T-helper 17 cell (primary cell): Measurements from ENCODE around the gene TAS2R60. TPM values are rescaled to one million over a fixed set of nuclear protein-coding genes. Genes with fewer than 3 reads are reported as not detected.
"Not testable (repeated sequence)": the region's sequence is repeated elsewhere in the genome, so short reads cannot be mapped to it uniquely, and the experiment has no call there.

Experiments used
- ATAC-seq: fragments of 150-1000 bp; cut with Tn5 transposase; 2 replicates; pipeline ENCODE4 v1.10.0; 2021; ENCODE audit warnings: mild to moderate bottlenecking, moderate library complexity
- DNase-seq, 3 donors: peaks; one replicate each; pipeline versions ENCODE4 v3.0.0 to v3.0.0-alpha.2; 2020 to 2021
- H3K9me3 ChIP-seq: one replicate; pipeline ENCODE4 v1.7.0; 2013; ENCODE audit warnings: low read length, mild to moderate bottlenecking; ENCODE audit not compliant: control insufficient read depth, poor library complexity, severe bottlenecking
- H3K27ac Mint-ChIP-seq: one replicate; pipeline ENCODE4 v1.8.0; 2022; ENCODE audit warnings: mild to moderate bottlenecking, moderate library complexity, mixed read lengths
- H3K27me3 Mint-ChIP-seq: one replicate; pipeline ENCODE4 v1.8.0; 2022; ENCODE audit warnings: mixed read lengths
- H3K36me3 Mint-ChIP-seq: one replicate; pipeline ENCODE4 v1.8.0; 2022; ENCODE audit warnings: low read depth, mixed read lengths
- H3K4me1 Mint-ChIP-seq: one replicate; pipeline ENCODE4 v1.8.0; 2022; ENCODE audit warnings: mild to moderate bottlenecking, mixed read lengths
- H3K4me3 Mint-ChIP-seq: one replicate; pipeline ENCODE4 v1.8.0; 2022; ENCODE audit warnings: mild to moderate bottlenecking, moderate library complexity, mixed read lengths
- total RNA-seq, 4 donors: library from RNA in 2 of 4; stranded (reverse) in 2 of 4; gene quantifications; one replicate each; pipeline ENCODE4 v1.2.3 and lab custom pipeline; 2022 to 2026

Gene TAS2R60, protein sequence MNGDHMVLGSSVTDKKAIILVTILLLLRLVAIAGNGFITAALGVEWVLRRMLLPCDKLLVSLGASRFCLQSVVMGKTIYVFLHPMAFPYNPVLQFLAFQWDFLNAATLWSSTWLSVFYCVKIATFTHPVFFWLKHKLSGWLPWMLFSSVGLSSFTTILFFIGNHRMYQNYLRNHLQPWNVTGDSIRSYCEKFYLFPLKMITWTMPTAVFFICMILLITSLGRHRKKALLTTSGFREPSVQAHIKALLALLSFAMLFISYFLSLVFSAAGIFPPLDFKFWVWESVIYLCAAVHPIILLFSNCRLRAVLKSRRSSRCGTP
- total RNA-seq (under 1 TPM; 0.60 to 0.80 TPM), total RNA-seq (lab: John Stamatoyannopoulos, UW) (0 to 0.30 reads per million in 2 donors)

DNA sequence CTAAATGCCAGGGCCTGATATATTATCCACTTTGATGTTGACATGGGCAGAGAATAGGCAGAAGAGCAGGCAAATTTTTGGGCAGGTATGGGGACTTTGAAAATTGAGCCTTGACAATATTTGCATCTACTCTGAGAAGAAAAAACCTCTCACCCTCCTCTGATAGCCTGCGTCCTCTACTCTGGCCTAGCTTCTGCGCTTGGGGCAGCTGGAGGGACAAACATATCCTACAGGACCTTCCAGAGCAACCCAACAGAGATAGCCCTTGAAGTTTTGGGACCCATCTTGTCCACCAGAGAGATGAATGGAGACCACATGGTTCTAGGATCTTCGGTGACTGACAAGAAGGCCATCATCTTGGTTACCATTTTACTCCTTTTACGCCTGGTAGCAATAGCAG is at the start of gene TAS2R60:
Gene TAS2R60 (plus strand): TSS at position 301 of the 400 bp plus-strand sequence. CDS start 0 bp downstream, at position 301.
- no peak within 1 kb of the TSS for H3K4me3 Mint-ChIP-seq
- H3K36me3 Mint-ChIP-seq = peaks cover 8% of the 10 kb centered on the region
- no peak within 1 kb of the TSS for H3K27ac Mint-ChIP-seq
- no peak for DNase-seq
- no peaks in the 10 kb centered on the region for H3K9me3 ChIP-seq
- no peak for ATAC-seq
- peaks cover 3% of the 10 kb centered on the region for H3K4me1 Mint-ChIP-seq
- H3K27me3 Mint-ChIP-seq = peaks cover 9% of the 10 kb centered on the region

DNA sequence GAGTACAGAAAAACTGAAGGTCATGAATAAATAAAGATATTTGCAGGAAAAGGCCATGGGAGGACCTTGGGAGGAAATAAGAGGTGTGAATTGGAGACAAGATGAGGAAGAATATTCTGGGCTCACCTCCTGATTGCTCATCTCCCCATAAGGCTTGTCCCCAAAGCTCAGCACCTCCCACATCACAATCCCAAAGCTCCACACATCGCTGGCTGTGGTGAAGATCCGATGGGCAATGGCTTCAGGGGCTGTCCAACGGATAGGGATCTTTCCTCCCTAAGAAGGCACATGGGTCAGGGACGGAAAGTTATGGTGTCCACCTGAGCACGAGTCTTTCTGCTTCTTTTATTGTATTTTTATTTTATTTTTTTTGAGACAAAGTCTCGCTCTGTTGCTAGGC is 49.2 kb upstream of the TAS2R60 start:
- no peaks in the 10 kb centered on the region for H3K27me3 Mint-ChIP-seq
- no peak overlapping the region for H3K4me3 Mint-ChIP-seq
- DNase-seq (no peak), ATAC-seq (no peak)
- H3K27ac Mint-ChIP-seq = peak overlapping the region; percentile 34
- H3K36me3 Mint-ChIP-seq = peaks cover 15% of the 10 kb centered on the region
- H3K4me1 Mint-ChIP-seq = peaks cover 25% of the 10 kb centered on the region
- no peaks in the 10 kb centered on the region for H3K9me3 ChIP-seq

DNA sequence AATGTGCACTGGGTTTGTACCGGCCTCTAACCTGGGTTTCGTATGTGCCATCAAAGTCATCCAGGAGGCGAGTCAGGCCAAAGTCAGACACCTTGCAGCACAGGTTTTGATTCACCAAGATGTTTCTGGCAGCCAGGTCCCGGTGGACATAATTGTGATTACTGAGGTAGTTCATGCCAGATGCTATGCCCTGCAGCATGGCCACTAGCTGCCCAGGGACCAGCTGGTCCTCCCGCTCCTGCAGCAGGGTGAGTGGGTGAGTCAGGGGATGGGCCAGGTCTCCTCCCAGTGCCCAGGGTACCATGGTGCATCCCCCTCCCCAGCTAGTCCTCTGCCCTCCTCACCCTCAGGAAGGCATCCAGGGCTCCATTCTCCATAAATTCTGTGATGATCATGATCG is 48.5 kb upstream of the TAS2R60 start:
- H3K36me3 Mint-ChIP-seq = peaks cover 15% of the 10 kb centered on the region
- peak overlapping the region; percentile 61 for H3K27ac Mint-ChIP-seq
- no peak for ATAC-seq
- DNase-seq = no peak
- no peaks in the 10 kb centered on the region for H3K27me3 Mint-ChIP-seq
- H3K4me1 Mint-ChIP-seq = peaks cover 21% of the 10 kb centered on the region
- H3K4me3 Mint-ChIP-seq = no peak overlapping the region
- H3K9me3 ChIP-seq = no peaks in the 10 kb centered on the region

DNA sequence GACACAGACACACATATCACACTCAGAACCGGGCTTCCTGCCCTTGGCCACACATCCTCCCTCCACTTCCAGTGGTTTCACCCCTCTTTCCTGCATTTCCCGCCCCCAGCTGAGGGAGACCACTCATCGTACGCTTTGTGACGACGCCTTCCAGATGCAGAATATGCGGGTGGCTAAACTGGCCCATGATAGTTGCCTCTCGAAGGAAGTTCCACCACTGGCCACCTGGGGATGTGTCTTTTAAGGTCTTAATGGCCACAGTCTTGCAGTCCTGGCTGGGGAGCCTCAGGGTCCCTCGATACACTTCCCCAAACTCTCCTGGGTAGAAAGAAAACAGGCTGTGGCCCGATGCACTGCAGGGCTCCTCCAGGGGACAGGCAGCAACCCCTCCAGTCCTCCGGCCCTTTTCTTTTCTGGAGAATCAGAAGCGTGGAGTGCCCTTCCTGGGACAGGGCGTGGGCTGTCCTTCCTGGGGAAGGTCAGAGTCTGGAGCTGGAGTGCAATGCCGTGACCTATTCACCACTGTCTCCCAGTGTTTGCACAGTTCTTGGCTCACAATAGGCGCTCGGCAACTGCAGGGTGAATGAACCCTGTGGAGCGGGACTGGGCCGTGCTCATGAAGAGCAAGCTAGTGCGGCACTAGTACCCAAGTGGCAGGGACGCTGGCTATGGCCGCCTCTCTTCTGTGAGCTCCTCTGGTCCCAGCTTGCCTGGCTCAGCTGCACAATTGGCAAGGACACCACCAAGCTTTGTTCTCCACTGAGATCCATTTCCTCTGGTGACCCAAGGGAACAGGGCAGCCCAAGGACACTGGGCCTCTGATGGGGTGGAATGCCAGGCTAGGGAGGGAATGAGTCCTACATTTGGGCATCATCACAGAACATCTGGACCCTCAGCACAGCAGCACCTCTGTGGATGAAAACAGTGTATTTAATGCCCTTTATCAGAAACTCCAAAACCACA is 47.8 kb upstream of the TAS2R60 start:
- peaks cover 12% of the 10 kb centered on the region for H3K36me3 Mint-ChIP-seq
- no peaks in the 10 kb centered on the region for H3K27me3 Mint-ChIP-seq
- DNase-seq (no peak), ATAC-seq (no peak)
- peak overlapping the region; percentile 61 for H3K27ac Mint-ChIP-seq
- peak overlapping the region; percentile 57 for H3K4me3 Mint-ChIP-seq
- H3K9me3 ChIP-seq = no peaks in the 10 kb centered on the region
- peaks cover 18% of the 10 kb centered on the region for H3K4me1 Mint-ChIP-seq

DNA sequence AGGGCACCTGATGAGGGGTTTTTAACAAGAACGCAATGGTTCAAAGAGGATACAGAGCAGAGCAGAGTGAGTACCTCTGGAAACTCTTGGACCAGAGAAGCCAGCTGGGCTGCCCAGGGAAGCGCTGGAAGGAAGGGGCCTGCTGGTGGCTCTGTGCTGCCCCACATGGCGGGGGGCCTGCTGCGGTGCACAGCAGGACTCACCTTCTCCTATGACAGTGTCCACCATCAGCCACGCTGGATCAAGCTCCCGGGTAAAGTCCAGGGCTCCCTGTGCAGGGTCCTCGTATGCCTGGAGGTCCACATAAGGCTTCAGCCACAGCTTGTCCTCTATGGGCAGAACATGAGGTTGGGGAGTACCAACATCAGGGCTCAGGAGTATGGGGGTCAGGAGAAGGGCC is 47.1 kb upstream of the TAS2R60 start:
- H3K9me3 ChIP-seq = no peaks in the 10 kb centered on the region
- no peak overlapping the region for H3K27ac Mint-ChIP-seq
- no peak overlapping the region for H3K4me3 Mint-ChIP-seq
- no peak for ATAC-seq
- peaks cover 12% of the 10 kb centered on the region for H3K36me3 Mint-ChIP-seq
- DNase-seq = no peak
- no peaks in the 10 kb centered on the region for H3K27me3 Mint-ChIP-seq
- peaks cover 18% of the 10 kb centered on the region for H3K4me1 Mint-ChIP-seq

DNA sequence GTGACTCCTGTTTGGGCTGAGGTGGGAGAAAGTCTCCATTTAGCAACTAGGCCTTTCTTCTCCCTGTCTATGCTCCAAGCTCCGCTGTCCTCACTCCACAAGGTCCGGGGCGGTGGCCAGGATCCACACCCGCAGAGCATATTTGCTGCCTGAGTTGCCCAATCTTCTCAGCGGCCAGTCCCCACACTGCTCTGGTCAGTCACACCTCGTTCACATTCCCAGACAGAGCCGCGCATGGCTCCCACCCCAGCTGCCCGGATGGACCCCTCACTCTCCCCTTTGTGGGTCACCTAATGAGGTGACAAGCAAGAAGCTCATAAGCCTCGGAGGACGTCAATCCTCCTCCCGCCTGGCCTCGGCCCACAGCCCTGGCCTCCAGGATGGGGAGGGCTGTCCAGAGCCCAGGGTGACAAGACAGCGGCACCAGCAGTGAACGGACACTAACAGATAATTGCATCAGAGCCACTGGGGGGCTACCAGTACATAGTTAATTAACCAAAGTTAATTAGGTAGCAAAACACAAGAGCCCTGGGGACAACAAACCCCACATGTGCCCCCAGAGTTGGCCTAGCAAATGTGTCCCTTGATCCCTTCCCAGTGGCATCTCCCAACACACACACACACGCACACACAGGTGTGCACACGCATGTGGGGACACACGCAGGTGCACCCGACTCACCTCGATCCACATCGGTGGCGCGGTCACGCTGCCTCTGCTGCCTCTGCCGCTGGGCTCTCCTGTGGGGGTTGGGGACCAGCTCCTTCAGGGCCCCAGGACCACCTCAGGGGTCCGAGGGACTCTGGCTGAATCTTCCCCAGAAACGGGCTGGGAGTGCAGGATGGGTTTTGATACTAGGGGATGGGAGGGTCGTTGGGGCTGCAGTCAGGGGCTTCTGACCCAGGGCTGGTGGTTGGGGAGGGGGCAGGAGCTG is 46.4 kb upstream of the TAS2R60 start:
- H3K4me3 Mint-ChIP-seq = no peak overlapping the region
- H3K36me3 Mint-ChIP-seq = peaks cover 12% of the 10 kb centered on the region
- H3K27me3 Mint-ChIP-seq = no peaks in the 10 kb centered on the region
- H3K4me1 Mint-ChIP-seq = peaks cover 18% of the 10 kb centered on the region
- ATAC-seq (no peak), DNase-seq (no peak)
- no peaks in the 10 kb centered on the region for H3K9me3 ChIP-seq
- H3K27ac Mint-ChIP-seq = no peak overlapping the region

DNA sequence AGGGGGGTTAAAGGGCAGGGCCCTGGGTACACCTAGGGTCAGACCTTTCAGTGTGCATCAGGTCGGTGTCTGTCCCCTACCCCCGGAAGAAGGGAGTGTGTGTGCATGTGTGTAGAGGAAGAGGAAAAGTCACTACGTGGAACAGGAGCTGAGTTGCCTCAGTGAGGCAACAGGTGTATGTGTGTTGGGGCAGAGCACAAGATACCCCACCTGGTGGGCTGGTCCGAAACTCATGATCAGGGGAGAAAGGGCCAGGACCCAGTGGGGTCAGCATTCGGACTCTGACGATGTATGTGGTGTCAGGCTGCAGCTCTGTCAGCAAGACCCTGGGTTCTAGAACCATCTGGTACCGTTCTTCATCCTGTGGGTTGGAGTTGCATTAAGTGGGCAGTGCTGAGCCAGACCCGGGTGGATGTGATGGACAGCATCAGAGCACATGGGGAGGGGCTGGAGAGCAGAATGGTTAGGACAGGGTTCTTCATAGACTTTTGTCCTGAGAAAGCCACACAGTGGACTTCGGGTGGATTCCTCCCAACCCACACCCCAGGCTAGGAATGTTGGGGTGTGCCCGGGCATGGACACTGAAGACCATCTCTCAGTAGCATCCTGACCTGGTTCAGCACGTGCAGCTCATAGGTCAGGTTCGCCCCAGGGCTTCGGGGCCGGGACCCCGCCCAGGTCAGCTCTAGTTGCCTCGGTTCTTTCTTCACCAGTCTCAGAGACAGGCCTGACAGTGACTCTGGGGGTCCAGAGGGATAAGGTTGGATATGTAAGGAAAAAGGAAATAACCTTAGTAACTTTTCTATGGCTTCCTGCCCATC is 45.3 kb upstream of the TAS2R60 start:
- Mint-ChIP-seq H3K27me3 (no peaks in the 10 kb centered on the region), H3K36me3 (peaks cover 12% of the 10 kb centered on the region), H3K4me3 (no peak overlapping the region), H3K4me1 (peaks cover 19% of the 10 kb centered on the region), H3K27ac (no peak overlapping the region)
- no peaks in the 10 kb centered on the region for H3K9me3 ChIP-seq
- ATAC-seq (no peak), DNase-seq (no peak)

DNA sequence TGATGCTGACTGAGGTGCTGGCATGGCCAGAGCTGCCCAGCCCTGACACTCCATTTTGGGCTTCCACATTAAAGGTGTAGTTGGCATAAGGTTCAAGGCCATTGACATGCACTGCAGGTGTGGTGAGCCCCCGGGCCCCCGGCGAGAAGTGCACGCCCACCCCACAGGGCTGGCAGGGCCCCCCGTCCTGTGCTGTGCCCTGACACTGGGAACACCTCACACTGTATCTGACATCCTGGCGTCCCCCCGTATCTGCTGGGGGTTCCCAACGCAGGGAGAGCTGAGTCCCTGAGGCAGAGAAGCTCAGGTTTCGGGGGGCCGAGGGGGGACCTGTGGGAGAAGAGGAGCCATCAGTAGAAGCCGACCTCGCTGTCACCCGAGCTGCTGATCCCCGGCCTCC is 44.6 kb upstream of the TAS2R60 start:
- no peak overlapping the region for H3K4me3 Mint-ChIP-seq
- H3K4me1 Mint-ChIP-seq = peaks cover 18% of the 10 kb centered on the region
- H3K36me3 Mint-ChIP-seq = peaks cover 12% of the 10 kb centered on the region
- ATAC-seq (no peak), DNase-seq (no peak)
- H3K9me3 ChIP-seq = no peaks in the 10 kb centered on the region
- no peak overlapping the region for H3K27ac Mint-ChIP-seq
- H3K27me3 Mint-ChIP-seq = no peaks in the 10 kb centered on the region

DNA sequence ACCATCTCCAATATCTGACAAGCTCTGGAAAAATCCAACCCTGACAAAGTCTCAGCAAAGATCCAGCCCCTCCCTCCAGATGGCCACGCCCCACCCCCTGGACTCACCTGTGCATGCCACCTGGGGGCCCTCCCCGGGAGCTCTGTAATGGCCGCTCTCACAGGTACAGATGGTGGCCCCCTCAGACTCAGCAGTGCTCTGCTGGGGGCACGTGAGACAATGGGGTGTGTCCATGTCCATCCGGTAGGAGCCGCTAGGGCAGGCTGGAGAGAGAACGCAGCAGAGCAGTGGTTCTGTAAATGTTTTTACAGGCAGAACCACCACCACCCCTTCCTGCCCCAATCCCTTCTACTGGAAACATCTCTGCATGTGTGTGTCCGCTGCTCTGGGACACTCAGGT is 44.1 kb upstream of the TAS2R60 start:
- no peaks in the 10 kb centered on the region for H3K27me3 Mint-ChIP-seq
- peaks cover 12% of the 10 kb centered on the region for H3K36me3 Mint-ChIP-seq
- DNase-seq (no peak), ATAC-seq (no peak)
- H3K9me3 ChIP-seq = no peaks in the 10 kb centered on the region
- peaks cover 16% of the 10 kb centered on the region for H3K4me1 Mint-ChIP-seq
- H3K4me3 Mint-ChIP-seq = no peak overlapping the region
- H3K27ac Mint-ChIP-seq = no peak overlapping the region

DNA sequence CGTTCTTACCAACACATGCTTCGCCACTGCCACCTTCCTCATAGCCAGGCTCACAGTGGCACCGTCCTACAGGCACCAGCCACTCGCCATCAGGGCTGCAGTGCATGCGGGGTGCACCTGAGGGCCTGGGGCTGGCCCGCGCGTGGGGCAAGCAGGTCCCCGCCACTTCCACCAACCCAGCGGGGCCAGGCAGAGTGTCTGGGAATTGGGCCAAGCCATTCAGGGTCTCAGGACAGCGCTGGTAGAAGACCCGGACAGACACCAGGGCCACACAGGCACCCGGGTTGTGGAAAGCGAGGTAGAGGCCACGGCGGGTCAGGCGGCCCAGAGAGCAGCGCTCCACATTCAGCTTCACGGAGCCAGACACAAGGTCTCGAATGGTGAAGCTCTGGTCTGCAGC is 43.6 kb upstream of the TAS2R60 start:
- no peaks in the 10 kb centered on the region for H3K27me3 Mint-ChIP-seq
- no peak for DNase-seq

DNA sequence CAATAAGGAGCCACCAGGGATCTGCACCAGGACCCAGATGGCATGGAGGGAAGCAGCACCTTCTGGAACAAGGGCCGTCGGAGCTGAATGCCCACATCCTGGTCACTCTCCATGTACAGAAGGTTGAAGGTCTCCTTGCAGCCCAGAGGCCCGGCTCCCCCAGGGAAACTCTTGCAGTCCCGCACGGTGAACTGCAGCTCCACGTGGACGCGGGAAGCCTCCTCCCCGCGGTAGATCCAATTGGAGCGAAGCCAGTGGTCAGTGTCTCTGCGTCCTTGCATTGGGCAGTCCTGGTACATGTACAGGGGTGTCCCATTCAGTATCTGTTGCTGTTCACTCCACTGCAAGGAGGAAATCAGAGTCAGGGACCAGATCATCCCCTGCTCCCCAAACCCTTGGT is 42.0 kb upstream of the TAS2R60 start:
- no peak overlapping the region for H3K27ac Mint-ChIP-seq
- no peak for DNase-seq
- H3K9me3 ChIP-seq = no peaks in the 10 kb centered on the region
- ATAC-seq = no peak
- H3K4me3 Mint-ChIP-seq = no peak overlapping the region
- H3K27me3 Mint-ChIP-seq = no peaks in the 10 kb centered on the region
- H3K36me3 Mint-ChIP-seq = peaks cover 8% of the 10 kb centered on the region
- H3K4me1 Mint-ChIP-seq = peaks cover 23% of the 10 kb centered on the region

More for the DNA sequence above, 43.6 kb upstream of the TAS2R60 start:
- no peak for ATAC-seq
- peaks cover 18% of the 10 kb centered on the region for H3K4me1 Mint-ChIP-seq
- H3K36me3 Mint-ChIP-seq = peaks cover 12% of the 10 kb centered on the region
- H3K27ac Mint-ChIP-seq = no peak overlapping the region
- no peak overlapping the region for H3K4me3 Mint-ChIP-seq
- H3K9me3 ChIP-seq = no peaks in the 10 kb centered on the region

DNA sequence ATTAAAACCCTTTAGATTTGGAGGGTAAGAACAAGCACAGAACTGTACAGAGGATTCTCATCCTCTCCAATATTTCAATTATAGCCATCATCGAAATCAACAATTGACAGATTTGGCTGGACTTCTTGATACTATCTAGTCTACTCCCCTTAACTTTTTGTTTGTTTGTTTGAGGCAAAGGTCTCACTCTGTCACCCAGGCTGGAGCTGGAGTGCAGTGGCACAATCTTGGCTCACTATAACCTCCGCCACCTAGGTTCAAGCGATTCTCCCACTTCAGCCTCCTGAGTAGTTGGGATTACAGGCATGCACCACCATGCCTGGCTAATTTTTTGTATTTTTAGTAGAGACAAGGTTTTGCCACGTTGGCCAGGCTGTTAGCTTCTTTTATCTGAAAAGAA is 41.0 kb upstream of the TAS2R60 start:
- peak overlapping the region; percentile 70 for H3K27ac Mint-ChIP-seq
- not testable (repeated sequence) for H3K9me3 ChIP-seq, H3K4me3 Mint-ChIP-seq, ATAC-seq, H3K27me3 Mint-ChIP-seq, H3K36me3 Mint-ChIP-seq, DNase-seq
- peaks cover 31% of the 10 kb centered on the region for H3K4me1 Mint-ChIP-seq
